HL-60 (cell line): ENCODE data around the gene TMEM131L.

Experiments
- GABPA ChIP-seq: IDR thresholded peaks from 2 replicates; pipeline ENCODE4 v1.6.1; 2012; ENCODE audit warnings: low read depth
- POLR2AphosphoS5 ChIP-seq: IDR thresholded peaks from 2 replicates; pipeline ENCODE4 v1.6.1; 2012; ENCODE audit warnings: low read depth
- TF ChIP-seq, protein P1 (sequence below): IDR thresholded peaks from one replicate; pipeline ENCODE4 v1.5.1; 2011; ENCODE audit warnings: low read length, control low read depth, inconsistent platforms; ENCODE audit not compliant: insufficient read depth
- TF ChIP-seq, protein P2 (sequence below): IDR thresholded peaks from 2 replicates; pipeline ENCODE4 v1.6.1; 2012; ENCODE audit warnings: low read depth; ENCODE audit not compliant: insufficient replicate concordance

DNA sequence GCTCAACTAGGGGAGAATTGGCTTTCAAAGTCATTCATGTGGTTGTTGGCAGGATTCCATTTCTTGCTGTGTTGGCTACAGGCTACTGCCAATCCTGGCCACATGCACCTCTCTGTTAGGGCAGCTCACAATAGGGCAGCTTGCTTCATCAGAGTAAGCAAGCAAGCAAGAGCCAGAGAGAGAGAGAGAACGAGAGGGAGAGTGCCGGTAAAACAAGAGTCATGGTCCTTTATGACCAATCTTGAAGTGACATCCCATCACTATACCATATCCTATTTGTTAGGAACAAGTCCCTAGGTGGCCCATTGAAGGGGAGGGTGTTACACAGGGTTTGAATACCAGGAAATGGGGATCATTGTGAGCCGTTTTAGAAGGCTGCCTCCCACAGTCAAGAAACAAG lies 185.0 kb downstream of the TMEM131L start:
- TF ChIP-seq, protein P1, sequence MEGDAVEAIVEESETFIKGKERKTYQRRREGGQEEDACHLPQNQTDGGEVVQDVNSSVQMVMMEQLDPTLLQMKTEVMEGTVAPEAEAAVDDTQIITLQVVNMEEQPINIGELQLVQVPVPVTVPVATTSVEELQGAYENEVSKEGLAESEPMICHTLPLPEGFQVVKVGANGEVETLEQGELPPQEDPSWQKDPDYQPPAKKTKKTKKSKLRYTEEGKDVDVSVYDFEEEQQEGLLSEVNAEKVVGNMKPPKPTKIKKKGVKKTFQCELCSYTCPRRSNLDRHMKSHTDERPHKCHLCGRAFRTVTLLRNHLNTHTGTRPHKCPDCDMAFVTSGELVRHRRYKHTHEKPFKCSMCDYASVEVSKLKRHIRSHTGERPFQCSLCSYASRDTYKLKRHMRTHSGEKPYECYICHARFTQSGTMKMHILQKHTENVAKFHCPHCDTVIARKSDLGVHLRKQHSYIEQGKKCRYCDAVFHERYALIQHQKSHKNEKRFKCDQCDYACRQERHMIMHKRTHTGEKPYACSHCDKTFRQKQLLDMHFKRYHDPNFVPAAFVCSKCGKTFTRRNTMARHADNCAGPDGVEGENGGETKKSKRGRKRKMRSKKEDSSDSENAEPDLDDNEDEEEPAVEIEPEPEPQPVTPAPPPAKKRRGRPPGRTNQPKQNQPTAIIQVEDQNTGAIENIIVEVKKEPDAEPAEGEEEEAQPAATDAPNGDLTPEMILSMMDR = no peak
- TF ChIP-seq POLR2AphosphoS5 = no peak
- no peak for TF ChIP-seq GABPA
- TF ChIP-seq, protein P2, sequence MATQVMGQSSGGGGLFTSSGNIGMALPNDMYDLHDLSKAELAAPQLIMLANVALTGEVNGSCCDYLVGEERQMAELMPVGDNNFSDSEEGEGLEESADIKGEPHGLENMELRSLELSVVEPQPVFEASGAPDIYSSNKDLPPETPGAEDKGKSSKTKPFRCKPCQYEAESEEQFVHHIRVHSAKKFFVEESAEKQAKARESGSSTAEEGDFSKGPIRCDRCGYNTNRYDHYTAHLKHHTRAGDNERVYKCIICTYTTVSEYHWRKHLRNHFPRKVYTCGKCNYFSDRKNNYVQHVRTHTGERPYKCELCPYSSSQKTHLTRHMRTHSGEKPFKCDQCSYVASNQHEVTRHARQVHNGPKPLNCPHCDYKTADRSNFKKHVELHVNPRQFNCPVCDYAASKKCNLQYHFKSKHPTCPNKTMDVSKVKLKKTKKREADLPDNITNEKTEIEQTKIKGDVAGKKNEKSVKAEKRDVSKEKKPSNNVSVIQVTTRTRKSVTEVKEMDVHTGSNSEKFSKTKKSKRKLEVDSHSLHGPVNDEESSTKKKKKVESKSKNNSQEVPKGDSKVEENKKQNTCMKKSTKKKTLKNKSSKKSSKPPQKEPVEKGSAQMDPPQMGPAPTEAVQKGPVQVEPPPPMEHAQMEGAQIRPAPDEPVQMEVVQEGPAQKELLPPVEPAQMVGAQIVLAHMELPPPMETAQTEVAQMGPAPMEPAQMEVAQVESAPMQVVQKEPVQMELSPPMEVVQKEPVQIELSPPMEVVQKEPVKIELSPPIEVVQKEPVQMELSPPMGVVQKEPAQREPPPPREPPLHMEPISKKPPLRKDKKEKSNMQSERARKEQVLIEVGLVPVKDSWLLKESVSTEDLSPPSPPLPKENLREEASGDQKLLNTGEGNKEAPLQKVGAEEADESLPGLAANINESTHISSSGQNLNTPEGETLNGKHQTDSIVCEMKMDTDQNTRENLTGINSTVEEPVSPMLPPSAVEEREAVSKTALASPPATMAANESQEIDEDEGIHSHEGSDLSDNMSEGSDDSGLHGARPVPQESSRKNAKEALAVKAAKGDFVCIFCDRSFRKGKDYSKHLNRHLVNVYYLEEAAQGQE = no peak
